Smooth muscle cell (in vitro differentiated cells): Measurements from ENCODE around the gene LNX1. TPM values are rescaled to one million over a fixed set of nuclear protein-coding genes. Genes with fewer than 3 reads are reported as not detected.

ENCODE experiments used
- DNase-seq: peaks from one replicate; lab custom pipeline; 2025; ENCODE audit not compliant: unreplicated experiment; lab: John Stamatoyannopoulos, UW
- H2AFZ ChIP-seq: fragments of 200-600 bp; sonication (generic); 2 replicates; pipeline ENCODE4 v1.6.0; 2016; ENCODE audit warnings: antibody characterized with exemption, low read depth, mild to moderate bottlenecking
- H3F3A ChIP-seq: fragments of 200-600 bp; sonication (generic); 2 replicates; pipeline ENCODE4 v1.6.0; 2017; ENCODE audit warnings: antibody characterized with exemption, low read depth
- H3K27ac ChIP-seq: fragments of 200-600 bp; sonication (generic); 2 replicates; pipeline ENCODE4 v1.5.1; 2016; ENCODE audit warnings: low read depth, mild to moderate bottlenecking
- H3K27me3 ChIP-seq: fragments of 200-600 bp; sonication (generic); 2 replicates; pipeline ENCODE4 v1.6.1; 2016; ENCODE audit warnings: low read depth, mild to moderate bottlenecking
- H3K36me3 ChIP-seq: fragments of 200-600 bp; sonication (generic); 2 replicates; pipeline ENCODE4 v1.5.1; 2016; ENCODE audit warnings: low read depth
- H3K4me1 ChIP-seq: fragments of 200-600 bp; sonication (generic); 2 replicates; pipeline ENCODE4 v1.5.1; 2016; ENCODE audit warnings: low read depth
- H3K4me2 ChIP-seq: fragments of 200-600 bp; sonication (generic); 2 replicates; pipeline ENCODE4 v1.6.0; 2016; ENCODE audit warnings: mild to moderate bottlenecking
- H3K4me3 ChIP-seq: fragments of 200-600 bp; sonication (generic); 2 replicates; pipeline ENCODE4 v1.5.1; 2016; ENCODE audit warnings: mild to moderate bottlenecking
- H3K79me2 ChIP-seq: fragments of 200-600 bp; sonication (generic); 2 replicates; pipeline ENCODE4 v1.6.0; 2016; ENCODE audit warnings: low read depth, mild to moderate bottlenecking
- H3K9ac ChIP-seq: fragments of 200-600 bp; sonication (generic); 2 replicates; pipeline ENCODE4 v1.6.0; 2016; ENCODE audit warnings: low read depth
- H3K9me3 ChIP-seq: fragments of 200-600 bp; sonication (generic); replicated peaks from 2 replicates; pipeline ENCODE4 v1.5.1; 2016; ENCODE audit warnings: low read depth
- H4K20me1 ChIP-seq: fragments of 200-600 bp; sonication (generic); 2 replicates; pipeline ENCODE4 v1.6.0; 2016; ENCODE audit warnings: low read depth
- CTCF ChIP-seq: fragments of 200-600 bp; sonication (generic); IDR thresholded peaks from 2 replicates; pipeline ENCODE4 v1.5.1; 2017; ENCODE audit warnings: borderline replicate concordance, mild to moderate bottlenecking, antibody characterized with exemption; ENCODE audit not compliant: insufficient read depth, poor library complexity, severe bottlenecking
- WGBS: methylation state at CpG from one replicate; pipeline ENCODE4 v1.1.7; 2016; ENCODE audit warnings: low lambda C conversion rate; 5-methylcytosine and 5-hydroxymethylcytosine counted together
- polyA plus RNA-seq: library from polyadenylated mRNA; unstranded; fragments of >200 nt; fragmentation: Nextera tagmentation; extraction: Ambion mirVana; gene quantifications from 2 replicates; pipeline ENCODE4 v1.2.1, GENCODE V29; 2016
- total RNA-seq: library from RNA; depleted of rRNA; stranded (reverse); fragments of >200 nt; gene quantifications from 2 replicates; pipeline ENCODE4 v1.2.3, GENCODE V29; 2014

Gene LNX1
- total and polyA plus RNA-seq, 2 experiments from 2014 or later: 2.3 to 4.3 TPM

- Histone ChIP-seq H2AFZ (no peak overlapping the region), H3K27me3 (no peaks in the 10 kb centered on the region), H3F3A (peaks cover 11% of the 10 kb centered on the region), H3K4me2 (no peak overlapping the region), H3K79me2 (no peaks in the 10 kb centered on the region), H3K4me3 (no peak overlapping the region), H3K4me1 (peaks cover 9% of the 10 kb centered on the region), H4K20me1 (no peaks in the 10 kb centered on the region), H3K36me3 (no peaks in the 10 kb centered on the region), H3K9ac (no peak overlapping the region), H3K9me3 (no peaks in the 10 kb centered on the region), H3K27ac (no peak overlapping the region)
- WGBS: 35% methylated on average over 1 of the region's 1 CpG
- TF ChIP-seq CTCF: no peak
- DNase-seq: no peak
These were observed 105.6 kb downstream of the LNX1 start for GRCh38 chr4:53485658-53486040.

GRCh38 chr4:53484911-53485657, 106.2 kb downstream of the LNX1 start:
- peak overlapping the region; percentile 35 for H2AFZ ChIP-seq
- no peak overlapping the region for H3K4me3 ChIP-seq
- H3K27me3 ChIP-seq: no peaks in the 10 kb centered on the region
- H3K4me2 ChIP-seq: peak overlapping the region; percentile 43
- H3K36me3 ChIP-seq: no peaks in the 10 kb centered on the region
- WGBS: 42% methylated on average over 5 of the region's 5 CpGs
- H3K4me1 ChIP-seq: peaks cover 8% of the 10 kb centered on the region
- no peaks in the 10 kb centered on the region for H3K79me2 ChIP-seq
- no peak overlapping the region for H3K27ac ChIP-seq
- H3K9me3 ChIP-seq: no peaks in the 10 kb centered on the region
- H3K9ac ChIP-seq: no peak overlapping the region
- TF ChIP-seq CTCF: no peak
- peaks cover 9% of the 10 kb centered on the region for H3F3A ChIP-seq
- DNase-seq: no peak
- H4K20me1 ChIP-seq: no peaks in the 10 kb centered on the region

GRCh38 chr4:53483250-53483649, 108.0 kb downstream of the LNX1 start:
- Histone ChIP-seq H3K79me2 (no peaks in the 10 kb centered on the region), H3F3A (peaks cover 3% of the 10 kb centered on the region)

More at GRCh38 chr4:53483250-53483649, 108.0 kb downstream of the LNX1 start:
- DNase-seq: no peak
- no peaks in the 10 kb centered on the region for H3K4me1 ChIP-seq
- H4K20me1 ChIP-seq: no peaks in the 10 kb centered on the region
- H2AFZ ChIP-seq: no peak overlapping the region
- H3K27ac ChIP-seq: no peak overlapping the region
- H3K4me2 ChIP-seq: no peak overlapping the region
- no peaks in the 10 kb centered on the region for H3K9me3 ChIP-seq
- WGBS: 89% methylated on average over 1 of the region's 1 CpG
- no peaks in the 10 kb centered on the region for H3K36me3 ChIP-seq
- no peak overlapping the region for H3K4me3 ChIP-seq
- H3K27me3 ChIP-seq: no peaks in the 10 kb centered on the region
- H3K9ac ChIP-seq: no peak overlapping the region
- TF ChIP-seq CTCF: no peak
